Measurements from ENCODE around the gene ABCC9.

The ABCC9 gene

GRCh38 chr12:21940549-21941505 lies at the start of gene ABCC9:
TSS of gene ABCC9 (minus strand) at chr12:21941426. CDS start at chr12:21936674, 4,752 bp downstream.
- no peaks in the 10 kb centered on the region for H3K27me3 ChIP-seq (ENCODE audit: insufficient read depth, low read depth, severe bottlenecking)
- H3K27ac ChIP-seq, result peak within 1 kb of the TSS; percentile 28
- H3K36me3 ChIP-seq, result no peaks in the 10 kb centered on the region
- no peak for TF ChIP-seq CTCF (IDR thresholded peaks at IDR 0.05; ENCODE audit: low read depth, low read length)
- peak within 1 kb of the TSS; percentile 61 for H3K4me3 ChIP-seq (ENCODE audit: low read depth, low read length)
- H3K9me3 ChIP-seq (ENCODE audit: severe bottlenecking), result peaks cover 1% of the 10 kb centered on the region
- DNase-seq, result peak; percentile 62

- Histone ChIP-seq H3K27me3 (ENCODE audit: insufficient read depth, low read depth, severe bottlenecking) (no peaks in the 10 kb centered on the region), H3K9me3 (ENCODE audit: severe bottlenecking) (no peaks in the 10 kb centered on the region), H3K4me3 (ENCODE audit: low read depth, low read length) (no peak overlapping the region), H3K36me3 (no peaks in the 10 kb centered on the region), H3K27ac (no peak overlapping the region)
- TF ChIP-seq CTCF (IDR thresholded peaks at IDR 0.05; ENCODE audit: low read depth, low read length), result no peak
- no peak for DNase-seq
Observed at GRCh38 chr12:21989819-21990412, 48.7 kb upstream of the ABCC9 start.

- Histone ChIP-seq H3K36me3 (no peaks in the 10 kb centered on the region), H3K4me3 (ENCODE audit: low read depth, low read length) (no peak overlapping the region), H3K27me3 (ENCODE audit: insufficient read depth, low read depth, severe bottlenecking) (no peaks in the 10 kb centered on the region), H3K9me3 (ENCODE audit: severe bottlenecking) (no peaks in the 10 kb centered on the region), H3K27ac (no peak overlapping the region)
- no peak for TF ChIP-seq CTCF (IDR thresholded peaks at IDR 0.05; ENCODE audit: low read depth, low read length)
- no peak for DNase-seq
Observed at GRCh38 chr12:21988619-21989018, 47.4 kb upstream of the ABCC9 start.

- Histone ChIP-seq H3K27me3 (ENCODE audit: insufficient read depth, low read depth, severe bottlenecking) (no peaks in the 10 kb centered on the region), H3K27ac (no peak overlapping the region), H3K4me3 (ENCODE audit: low read depth, low read length) (no peak overlapping the region), H3K9me3 (ENCODE audit: severe bottlenecking) (no peaks in the 10 kb centered on the region), H3K36me3 (no peaks in the 10 kb centered on the region)
- no peak for DNase-seq
- TF ChIP-seq CTCF (IDR thresholded peaks at IDR 0.05; ENCODE audit: low read depth, low read length), result no peak
Observed at GRCh38 chr12:21987755-21988154, 46.5 kb upstream of the ABCC9 start.

GRCh38 chr12:21985155-21985554 lies 43.9 kb upstream of the ABCC9 start:
- no peaks in the 10 kb centered on the region for H3K27me3 ChIP-seq (ENCODE audit: insufficient read depth, low read depth, severe bottlenecking)
- H3K27ac ChIP-seq, result no peak overlapping the region
- no peaks in the 10 kb centered on the region for H3K9me3 ChIP-seq (ENCODE audit: severe bottlenecking)
- TF ChIP-seq CTCF (IDR thresholded peaks at IDR 0.05; ENCODE audit: low read depth, low read length), result no peak
- no peaks in the 10 kb centered on the region for H3K36me3 ChIP-seq
- H3K4me3 ChIP-seq (ENCODE audit: low read depth, low read length), result no peak overlapping the region
- no peak for DNase-seq
